ENCODE data around the gene ZNF292.

GRCh38 chr6:87297119-87297518 is 141.8 kb downstream of the ZNF292 start:
- TF ChIP-seq CTCF (IDR thresholded peaks at IDR 0.05) (no peak), POLR2A (IDR thresholded peaks at IDR 0.05) (no peak)

All from stomach (tissue), 4 donors.